Cardiac fibroblast (primary cell): ENCODE data around the gene FPR2.
A peak's percentile ranks its signal among the peaks of the same experiment; 100 is the strongest.

ENCODE experiments used
- DNase-seq, 2 donors: peaks; one replicate each; pipeline versions ENCODE4 v3.0.0 to v3.0.0-alpha.2; 2010; ENCODE audit warnings: low read depth in 2 of 2
- H3K4me3 ChIP-seq, 2 donors: replicated peaks in 1 of 2; 1 replicate in 1 of 2; 2 replicates in 1 of 2; pipeline ENCODE4 v1.5.1; 2011; ENCODE audit warnings: low read depth in 2 of 2, low read length in 2 of 2, mild to moderate bottlenecking in 2 of 2, moderate library complexity in 1 of 2
- CTCF ChIP-seq: IDR thresholded peaks from one replicate; pipeline ENCODE4 v1.5.1; 2011; ENCODE audit warnings: low read depth, mild to moderate bottlenecking, low read length, inconsistent platforms

The FPR2 gene

DNA sequence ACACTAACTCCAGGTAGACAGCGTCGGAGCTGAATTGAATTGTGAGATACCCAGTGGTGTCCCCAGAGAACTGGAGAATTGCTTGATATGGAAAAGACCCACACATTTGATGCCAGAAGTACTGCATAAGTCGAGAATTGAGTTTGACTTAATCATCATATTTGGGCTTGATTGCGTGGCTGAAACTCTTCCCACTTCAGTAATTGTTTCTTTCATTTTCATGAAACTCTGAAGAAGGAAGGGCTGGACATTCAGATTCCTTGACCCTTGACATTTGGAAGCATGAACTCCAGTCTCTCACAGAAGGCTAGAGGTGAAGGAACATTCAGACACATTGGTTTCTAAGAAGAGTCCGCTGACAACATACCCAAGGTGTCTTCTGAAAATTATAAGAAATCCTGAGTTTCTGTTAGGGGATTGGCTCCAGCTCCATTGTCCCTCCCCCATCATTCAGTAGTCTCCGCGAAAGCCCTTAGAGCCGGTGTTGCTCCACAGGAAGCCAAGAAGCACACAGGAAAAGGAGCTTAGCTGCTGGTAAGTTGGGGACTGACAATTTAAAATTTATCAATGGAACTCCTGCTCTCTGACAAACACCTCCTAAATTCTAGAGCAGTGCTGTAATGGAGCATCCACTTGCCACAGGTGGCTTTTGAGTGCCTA, at the start of gene FPR2:
Gene FPR2 (plus strand): TSS at position 484 of the 660 bp plus-strand sequence. CDS start 7,479 bp downstream, outside the sequence.
- no peak for DNase-seq
- no peak for TF ChIP-seq CTCF
- no peak within 1 kb of the TSS for H3K4me3 ChIP-seq

GRCh38 chr19:51711702-51712101, 49.3 kb upstream of the FPR2 start:
- no peak for DNase-seq
- H3K4me3 ChIP-seq = no peak overlapping the region
- TF ChIP-seq CTCF = no peak

GRCh38 chr19:51712461-51713081, 48.4 kb upstream of the FPR2 start:
- TF ChIP-seq CTCF = peak; percentile 55
- peak; percentile 65 to 67 for DNase-seq
- no peak overlapping the region for H3K4me3 ChIP-seq

- H3K4me3 ChIP-seq = no peak overlapping the region
- DNase-seq = no peak
- no peak for TF ChIP-seq CTCF
Measured at GRCh38 chr19:51713319-51714285, 47.4 kb upstream of the FPR2 start.

DNA sequence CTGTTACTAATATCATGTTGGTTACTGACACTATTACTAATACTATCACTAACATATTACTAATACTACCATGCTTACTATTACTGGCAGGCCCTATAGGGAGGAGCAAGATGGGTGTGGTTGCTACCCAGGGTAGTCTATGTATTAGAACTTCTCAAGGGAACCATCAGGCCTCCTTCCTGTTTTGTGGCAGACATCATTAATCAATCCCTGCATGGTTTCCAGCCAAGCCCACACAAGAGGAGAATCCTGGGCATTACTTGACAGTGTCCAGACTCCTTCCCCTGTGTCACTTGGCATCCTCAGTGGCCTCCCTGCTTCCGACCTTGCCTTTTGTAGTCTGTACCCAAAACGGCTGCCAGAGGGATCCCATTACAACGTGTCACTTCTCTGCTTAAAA, 46.1 kb upstream of the FPR2 start:
- DNase-seq = peak; percentile 59 to 79

DNA sequence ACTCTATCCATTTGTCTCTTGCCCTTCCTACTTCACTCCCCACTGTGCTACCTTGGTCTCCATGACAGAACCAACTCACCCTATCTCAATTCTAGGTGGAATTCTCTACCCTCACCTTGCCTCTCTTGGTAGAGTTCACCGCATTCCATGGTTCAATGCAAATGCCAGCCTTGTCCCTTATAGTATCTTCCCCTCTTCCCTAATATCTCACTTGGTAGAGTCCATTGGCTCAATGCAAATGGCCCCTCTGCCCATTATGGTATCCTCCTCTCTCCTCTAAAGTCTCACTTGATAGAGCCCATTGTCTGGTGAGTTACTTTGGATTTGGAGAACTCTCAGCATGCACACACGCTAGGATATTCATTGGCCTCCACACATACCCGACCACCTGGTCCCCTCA, 45.1 kb upstream of the FPR2 start:
- no peak overlapping the region for H3K4me3 ChIP-seq
- TF ChIP-seq CTCF = no peak
- no peak for DNase-seq

More for the DNA sequence above, 46.1 kb upstream of the FPR2 start:
- no peak overlapping the region for H3K4me3 ChIP-seq
- TF ChIP-seq CTCF = no peak
